HepG2 (cell line): ENCODE results near the gene GALR2. TPM values are rescaled to one million over a fixed set of nuclear protein-coding genes. Genes with fewer than 3 reads are reported as not detected.

ENCODE experiments used
- BHLHE40 ChIP-seq: IDR thresholded peaks from 2 replicates; pipeline ENCODE4 v1.6.1; 2011; ENCODE audit warnings: low read length, improper control_type of control experiment
- CTCF ChIP-seq: sonication (generic); formaldehyde crosslinking; IDR thresholded peaks from 2 replicates; pipeline ENCODE4 v1.5.0; 2020; ENCODE audit warnings: mild to moderate bottlenecking, missing genetic modification reagents, moderate library complexity
- E2F5 ChIP-seq: sonication (generic); formaldehyde crosslinking; conservative IDR thresholded peaks from 2 replicates; pipeline ENCODE4 v1.4.0; 2020; ENCODE audit warnings: missing genetic modification reagents
- RBFOX2 ChIP-seq: fragments of 200-400 bp; formaldehyde crosslinking; IDR thresholded peaks from 2 replicates; pipeline ENCODE4 v1.6.1; 2017; ENCODE audit warnings: low read depth, mild to moderate bottlenecking, low read length
- STAG1 ChIP-seq: sonication (generic); formaldehyde crosslinking; IDR thresholded peaks from 2 replicates; pipeline ENCODE4 v1.4.0; 2020; ENCODE audit warnings: missing genetic modification reagents
- TEAD3 ChIP-seq: optimal IDR thresholded peaks from 2 replicates; pipeline ENCODE3; 2016; ENCODE audit warnings: borderline replicate concordance
- THAP8 ChIP-seq: sonication (generic); formaldehyde crosslinking; IDR thresholded peaks from 2 replicates; pipeline ENCODE4 v1.5.1; 2020; ENCODE audit warnings: missing genetic modification reagents, mild to moderate bottlenecking, borderline replicate concordance
- TMF1 ChIP-seq: sonication (generic); formaldehyde crosslinking; IDR thresholded peaks from 2 replicates; pipeline ENCODE4 v1.8.1; 2022; ENCODE audit warnings: low read depth, missing genetic modification reagents
- USF2 ChIP-seq, 2 experiments: sonication (generic) in 1 of 2; formaldehyde crosslinking in 1 of 2; IDR thresholded peaks; 2 replicates each; pipeline versions ENCODE4 v1.5.1 to v1.6.1; 2011 to 2020; ENCODE audit warnings: borderline replicate concordance in 1 of 2, low read depth in 1 of 2, low read length in 1 of 2, mild to moderate bottlenecking in 1 of 2, missing genetic modification reagents in 1 of 2, moderate library complexity in 1 of 2
- ZGPAT ChIP-seq: IDR thresholded peaks from 2 replicates; pipeline ENCODE4 v1.6.1; 2016; ENCODE audit warnings: mild to moderate bottlenecking
- ZNF317 ChIP-seq: sonication (generic); formaldehyde crosslinking; IDR thresholded peaks from 2 replicates; pipeline ENCODE4 v1.5.0; 2020; ENCODE audit warnings: mild to moderate bottlenecking, missing genetic modification reagents
- ZNF605 ChIP-seq: sonication (generic); formaldehyde crosslinking; IDR thresholded peaks from 2 replicates; pipeline ENCODE4 v1.8.0; 2022; ENCODE audit warnings: mild to moderate bottlenecking, missing genetic modification reagents
- ZNF687 ChIP-seq: sonication (generic); formaldehyde crosslinking; IDR thresholded peaks from 2 replicates; pipeline ENCODE4 v1.5.1; 2020; ENCODE audit warnings: mild to moderate bottlenecking, missing genetic modification reagents, moderate library complexity
- polyA plus RNA-seq, 8 experiments: library from polyadenylated mRNA; depleted of rRNA in 3 of 8; stranded (reverse) in 7 of 8; unstranded in 1 of 8; fragments of >200 nt; fragmentation: Illumina TruSeq in 4 of 8; extraction: Trizol in 4 of 8; gene quantifications; 2 replicates each; pipeline versions ENCODE4 v1.2.1 to v1.2.3, GENCODE V29; 2011 to 2016; ENCODE audit warnings: low read depth in 4 of 8, missing spikeins in 1 of 8, mixed read lengths in 1 of 8; ENCODE audit not compliant: insufficient read depth in 1 of 8
- total RNA-seq, 5 experiments: library from RNA; depleted of rRNA; stranded (reverse); fragments of >200 nt; fragmentation: Illumina TruSeq; extraction: Trizol; gene quantifications; 2 replicates each; pipeline ENCODE4 v1.2.3, GENCODE V29; 2016; ENCODE audit warnings: low read depth in 1 of 5

The GALR2 gene
- total and polyA plus RNA-seq, 2 of the 13 experiments (the other 11 are each of a cell fraction or from before 2014, with no cell fraction given), result 0.48 to 0.58 TPM

- TF ChIP-seq ZNF687 (CRISPR knock-in tag) (peak; percentile 22), CTCF (CRISPR knock-in tag) (peak; percentile 66), ZNF605 (peak; percentile 3; the same call in 1 of the 2 replicates), E2F5 (0 out of 2 replicates have a peak, but pooled peaks have one; percentile 11), ZGPAT (CRISPR knock-in tag) (0 out of 2 replicates have a peak, but pooled peaks have one; percentile 3), BHLHE40 (0 out of 2 replicates have a peak, but pooled peaks have one; percentile 6), RBFOX2 (no peak), ZNF317 (CRISPR knock-in tag) (no peak), TEAD3 (CRISPR knock-in tag) (peak; percentile 42), TMF1 (CRISPR knock-in tag) (0 out of 2 replicates have a peak, but pooled peaks have one; percentile 2), STAG1 (CRISPR knock-in tag) (peak; percentile 54), USF2 (IDR thresholded peaks at IDR 0.05; ENCODE audit: low read depth, low read length) (0 out of 2 replicates have a peak, but pooled peaks have one; percentile 2), USF2 (CRISPR knock-in tag; IDR thresholded peaks at IDR 0.05; ENCODE audit: borderline replicate concordance) (no peak), THAP8 (no peak)
These were observed 974 bp downstream of the GALR2 start (continued) for GRCh38 chr17:76075364-76076145.
